ENCODE measurements around the gene GUCA1A.
"Not testable (repeated sequence)": the region's sequence is repeated elsewhere in the genome, so short reads cannot be mapped to it uniquely, and the experiment has no call there.

Gene GUCA1A

DNA sequence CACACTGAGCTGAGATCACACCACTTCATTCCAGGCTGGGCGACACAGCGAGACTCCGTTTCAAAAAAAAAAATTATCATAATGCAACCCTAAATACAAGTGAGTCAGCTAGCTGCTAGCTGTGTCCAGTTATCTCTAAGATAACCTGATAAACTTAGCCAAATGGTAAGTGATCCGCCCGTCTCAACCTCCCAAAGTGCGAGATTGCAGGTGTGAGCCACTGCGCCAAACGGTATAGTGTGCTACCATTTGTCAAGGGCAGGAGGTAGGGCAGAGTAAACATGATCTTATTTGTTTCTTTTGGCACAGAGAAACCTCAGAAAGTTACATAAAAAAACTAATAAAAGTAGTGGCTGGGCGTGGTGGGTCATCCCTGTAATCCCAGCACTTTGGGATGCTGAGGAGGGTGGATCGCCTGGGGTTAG is 26.0 kb upstream of the GUCA1A start:
- DNase-seq, result no peak

DNA sequence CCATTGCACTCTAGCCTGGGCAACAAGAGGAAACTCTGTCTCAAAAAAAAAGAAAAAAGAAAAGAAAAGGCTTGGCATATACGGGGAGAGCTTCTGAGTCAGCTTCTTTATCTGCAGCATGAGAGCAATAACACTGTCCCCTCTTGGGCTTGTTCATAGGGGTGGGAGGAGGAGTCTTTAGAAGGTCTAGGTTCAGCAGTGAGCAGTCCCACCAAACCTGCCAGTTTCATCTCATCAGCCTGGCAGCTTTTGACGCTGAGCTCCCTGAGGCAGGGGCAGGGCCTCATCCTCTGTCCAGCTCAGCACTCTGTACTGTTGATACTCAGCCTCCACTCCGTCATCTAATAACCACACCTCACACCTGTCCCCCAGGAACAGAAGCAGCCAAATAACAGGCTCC is 25.1 kb upstream of the GUCA1A start:
- no peak for DNase-seq

DNA sequence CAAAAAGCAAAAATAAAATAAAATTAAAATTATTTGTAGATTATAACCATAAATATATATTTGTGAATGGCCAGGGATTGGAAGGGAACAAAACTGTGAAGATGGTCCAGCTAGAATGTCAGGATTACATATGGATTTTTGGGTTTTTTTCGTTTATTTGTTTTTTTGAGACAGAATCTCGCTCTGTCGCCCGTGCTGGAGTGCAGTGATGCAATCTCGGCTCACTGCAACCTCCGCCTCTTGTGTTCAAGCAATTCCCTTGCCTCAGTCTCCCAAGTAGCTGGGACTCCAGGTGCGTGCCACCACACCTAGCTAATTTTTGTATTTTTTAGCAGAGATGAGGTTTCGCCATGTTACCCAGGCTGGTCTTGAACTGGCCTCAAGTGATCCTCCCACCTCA is 22.9 kb upstream of the GUCA1A start:
- no peak for DNase-seq

DNA sequence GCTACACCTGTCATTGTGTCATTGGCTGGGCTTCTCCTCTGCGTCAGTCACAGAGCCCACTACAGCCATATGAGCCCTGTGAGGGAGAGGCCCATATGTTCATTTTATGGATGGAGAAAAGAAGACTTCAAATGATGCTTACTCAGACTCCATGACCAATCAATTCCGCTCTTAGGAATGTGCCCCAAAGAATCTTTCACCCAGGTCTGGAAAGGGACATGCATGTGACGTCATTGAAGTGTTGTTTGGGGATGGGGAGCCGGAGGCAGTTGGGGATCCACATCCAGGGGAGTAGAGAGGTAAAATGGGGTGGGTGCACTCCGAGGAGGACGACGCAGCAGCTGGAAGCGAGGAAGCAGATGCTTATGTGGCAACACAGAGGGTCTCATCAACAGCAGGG is 21.1 kb upstream of the GUCA1A start:
- no peak for DNase-seq

DNA sequence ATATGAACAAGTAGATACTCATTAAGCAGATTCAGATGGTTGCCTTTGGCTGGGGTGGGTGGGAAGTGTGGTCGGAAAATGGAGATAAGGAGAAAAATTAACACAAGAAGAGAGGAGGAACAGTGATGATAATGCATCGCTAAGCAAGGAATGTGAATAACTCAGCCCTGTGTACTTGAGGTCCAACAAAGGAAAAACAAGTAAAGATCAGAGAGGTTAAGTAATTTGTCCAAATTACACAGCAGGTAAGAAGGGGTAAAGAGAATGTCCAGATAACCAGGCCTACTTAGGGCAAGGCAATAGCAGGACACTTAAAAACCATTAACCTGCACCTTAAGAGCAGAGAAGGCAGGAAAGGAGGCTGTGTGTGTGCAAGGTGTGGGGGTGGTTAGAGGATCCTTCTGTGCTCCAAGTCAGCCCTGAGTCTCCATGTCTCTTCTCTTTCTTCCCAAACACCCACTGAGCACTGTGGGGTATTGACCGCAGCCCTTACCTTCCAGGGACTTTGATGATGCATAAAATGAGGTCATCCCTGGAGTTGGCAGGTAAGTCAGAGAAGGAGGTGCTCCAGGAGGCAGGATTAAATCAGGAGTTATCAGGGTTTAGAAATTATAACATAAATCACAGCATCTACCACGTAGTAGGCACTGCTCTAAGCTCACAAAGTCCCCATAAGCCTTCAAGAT is 20.5 kb upstream of the GUCA1A start:
- not testable (repeated sequence) for DNase-seq

DNA sequence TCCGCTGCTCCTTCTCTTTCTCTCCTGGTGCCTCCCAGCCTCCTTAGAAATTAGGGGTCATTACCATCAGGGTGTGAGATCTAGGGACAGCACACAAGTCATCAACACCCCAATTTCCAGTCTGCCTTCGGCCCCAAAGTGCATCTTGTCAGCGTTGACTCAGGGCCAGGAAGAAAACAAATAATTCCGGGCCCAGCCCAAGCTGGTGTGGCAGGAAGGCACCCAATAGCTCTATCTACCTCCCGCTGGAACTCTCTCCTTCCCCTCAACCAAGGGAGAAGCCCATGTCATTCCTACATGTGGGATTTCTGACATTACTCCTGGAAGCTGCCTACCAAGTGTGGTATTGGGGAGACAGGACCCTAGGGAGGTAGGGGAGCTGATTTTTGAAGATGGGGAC is 19.2 kb upstream of the GUCA1A start:
- DNase-seq, result no peak

DNA sequence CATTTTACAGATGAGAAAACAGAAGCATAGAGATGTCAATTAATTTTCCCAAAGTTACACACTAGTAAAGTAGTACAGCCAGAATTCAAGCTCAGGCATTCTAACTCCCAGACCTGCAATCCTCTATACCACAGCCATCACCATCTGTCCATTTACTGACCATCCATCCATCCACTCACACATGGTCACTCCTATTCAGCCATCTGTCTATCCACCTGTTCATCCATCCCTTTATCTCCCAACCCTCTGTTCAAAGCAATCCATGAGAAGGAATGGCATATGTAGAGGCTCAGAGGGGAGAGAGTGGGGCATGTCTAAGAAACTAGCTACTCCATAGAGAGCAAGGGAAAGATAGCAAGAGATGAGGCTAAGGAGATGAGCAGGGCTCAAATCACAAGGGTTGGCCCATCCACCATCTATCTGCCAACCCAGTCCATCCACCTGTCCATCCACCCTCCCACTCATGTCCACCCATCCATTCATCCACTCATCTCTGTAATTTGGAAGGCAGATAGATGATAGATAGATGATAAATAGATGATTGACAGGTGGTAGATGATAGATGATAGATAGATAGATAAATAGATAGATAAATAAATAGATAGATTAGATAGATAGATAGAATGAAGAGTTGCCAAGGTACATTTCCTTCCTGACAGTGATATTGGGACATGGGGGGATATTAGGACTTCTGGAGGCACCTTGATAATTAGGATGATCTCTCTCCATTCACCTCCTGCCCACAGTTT is 18.5 kb upstream of the GUCA1A start:
- DNase-seq, result no peak

DNA sequence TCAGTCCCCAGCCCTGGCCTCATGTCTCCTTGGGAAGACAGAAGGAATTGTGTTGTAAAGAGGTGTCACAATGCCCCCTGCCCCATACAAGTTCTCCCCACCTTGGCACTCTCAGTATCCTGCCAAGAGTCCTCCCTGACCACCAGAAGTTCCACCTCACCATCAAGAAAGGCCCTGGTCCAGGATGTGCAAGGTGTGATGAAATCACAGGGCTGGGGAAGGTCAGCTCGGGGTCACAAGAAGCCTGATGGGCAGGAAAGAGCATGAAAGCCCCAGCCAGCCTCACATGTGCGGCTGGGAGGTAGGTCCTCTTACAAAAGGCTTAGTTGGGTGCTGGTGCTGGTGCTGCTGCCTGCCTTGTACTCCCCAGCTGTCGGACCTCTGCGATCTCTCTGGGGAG is 17.9 kb upstream of the GUCA1A start:
- no peak for DNase-seq

DNA sequence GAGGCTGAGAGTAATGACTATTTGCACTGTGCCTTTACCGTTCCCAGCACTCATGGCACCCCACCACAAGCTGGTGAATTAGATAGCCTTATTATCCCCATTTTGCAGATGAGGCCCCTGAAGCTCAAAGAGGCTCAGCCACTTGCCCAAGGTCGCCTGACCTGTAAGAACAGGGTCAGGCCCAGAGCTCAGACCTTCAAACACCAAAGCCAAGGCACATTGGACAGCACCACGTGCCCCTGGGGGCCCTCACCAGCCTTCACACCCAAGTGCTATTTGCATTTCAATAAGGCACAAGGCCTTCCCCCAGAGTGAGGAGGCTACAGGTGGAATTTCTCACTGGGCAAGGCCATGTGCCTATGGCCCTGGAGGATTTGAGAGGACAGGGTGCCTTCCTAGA is 16.5 kb upstream of the GUCA1A start:
- DNase-seq, result no peak

DNA sequence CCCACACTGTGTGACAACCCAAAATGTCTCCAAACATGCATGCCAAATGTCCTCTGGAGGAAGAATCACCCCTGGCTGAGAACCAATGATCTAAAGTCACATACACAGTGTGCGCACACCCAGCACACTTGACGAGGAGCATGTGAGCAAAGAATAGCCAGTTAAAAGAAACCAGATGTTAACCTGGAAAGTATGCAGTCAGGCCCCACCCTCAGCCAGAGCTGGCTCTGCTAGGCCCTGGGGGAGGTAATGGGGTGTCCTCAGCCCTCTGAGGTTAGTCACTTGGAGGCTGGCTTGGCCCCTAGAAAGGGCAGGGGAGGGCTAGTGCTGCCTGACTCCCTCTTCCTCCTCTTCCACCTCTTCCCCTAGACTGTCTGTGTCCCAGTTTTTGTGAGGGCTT is 15.2 kb upstream of the GUCA1A start:
- no peak for DNase-seq

DNA sequence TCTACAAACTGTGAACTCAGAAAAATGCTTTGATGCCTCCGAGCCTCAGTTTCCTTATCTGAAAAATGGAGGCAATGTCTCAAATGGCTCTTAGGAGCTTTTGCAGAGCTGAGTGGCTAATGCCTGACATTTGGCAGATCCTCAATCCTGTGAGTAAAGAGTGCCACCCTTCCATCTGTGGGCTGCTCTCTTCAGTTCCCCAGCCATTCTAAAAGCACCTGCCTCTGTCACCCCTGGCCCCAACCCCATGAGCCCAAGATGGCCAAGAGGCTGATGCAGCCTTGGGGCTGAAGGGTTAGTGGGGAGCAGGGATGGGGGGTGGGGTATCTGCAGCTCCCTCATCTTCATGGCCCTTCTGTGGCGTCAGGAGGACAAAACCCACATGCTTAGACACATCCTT is 14.5 kb upstream of the GUCA1A start:
- DNase-seq, result no peak

DNA sequence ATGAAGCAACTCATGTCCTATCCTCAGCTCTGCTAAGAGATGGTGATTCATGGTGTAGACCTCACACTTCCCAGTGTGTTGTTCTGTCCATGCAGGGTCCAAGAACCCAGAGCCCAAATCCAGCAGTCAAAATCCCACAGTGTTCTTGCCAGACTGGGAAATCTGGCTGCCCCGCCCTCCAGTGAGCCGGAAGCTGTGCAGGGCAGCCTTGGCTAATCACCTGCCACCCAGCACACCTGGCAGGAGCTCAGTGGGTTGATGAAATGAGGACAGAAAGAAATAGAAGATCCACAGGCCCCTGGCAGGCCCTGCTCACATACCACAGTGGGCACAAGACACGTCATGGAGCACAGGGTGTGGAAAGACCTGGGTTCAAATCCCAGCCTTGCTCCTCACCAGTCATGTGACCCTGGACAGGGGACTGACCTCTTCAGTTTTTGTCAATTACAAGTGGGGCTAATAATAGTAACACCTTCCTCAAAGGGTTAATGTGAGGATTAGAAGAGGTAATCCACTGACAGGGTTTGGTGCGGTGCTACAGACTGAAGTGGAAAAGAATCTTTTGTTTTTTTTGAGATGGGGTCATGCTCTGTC is 13.6 kb upstream of the GUCA1A start:
- DNase-seq, result no peak

DNA sequence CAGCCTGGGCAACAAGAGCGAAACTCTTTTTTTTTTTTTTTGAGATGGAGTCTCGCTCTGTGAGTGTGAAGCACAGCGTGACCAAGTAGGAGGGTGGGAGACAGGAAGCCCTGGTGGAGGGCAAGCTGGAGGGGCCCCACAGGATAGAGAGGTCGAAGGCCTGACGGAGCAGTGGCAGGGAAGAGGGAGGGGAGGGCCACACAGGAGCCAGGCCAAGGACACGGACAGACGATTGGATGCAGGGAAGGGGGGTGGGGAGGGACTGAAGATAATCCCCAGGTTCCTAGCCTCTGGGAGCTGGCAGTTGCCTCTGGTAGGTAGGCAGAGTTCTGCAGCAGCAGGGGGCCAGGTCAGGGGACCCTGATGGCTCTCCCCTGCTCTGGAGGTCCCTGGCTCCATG is 10.8 kb upstream of the GUCA1A start:
- no peak for DNase-seq

DNA sequence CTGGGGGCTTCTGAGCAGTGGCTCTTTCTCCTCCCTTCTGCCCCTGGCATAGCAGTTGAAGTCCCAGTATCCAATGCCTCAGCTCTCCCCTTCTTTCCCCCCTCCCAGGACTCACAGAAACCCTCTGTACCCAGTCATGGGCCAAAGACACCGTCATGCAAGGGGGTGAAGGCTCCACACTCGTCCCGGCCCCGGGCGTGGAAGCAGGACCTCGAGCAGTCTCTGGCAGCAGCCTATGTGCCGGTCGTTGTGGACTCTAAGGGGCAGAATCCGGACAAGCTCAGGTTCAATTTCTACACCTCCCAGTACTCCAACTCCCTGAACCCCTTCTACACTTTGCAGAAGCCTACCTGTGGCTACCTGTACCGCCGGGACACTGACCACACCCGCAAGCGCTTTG is 10.4 kb upstream of the GUCA1A start:
- no peak for DNase-seq

DNA sequence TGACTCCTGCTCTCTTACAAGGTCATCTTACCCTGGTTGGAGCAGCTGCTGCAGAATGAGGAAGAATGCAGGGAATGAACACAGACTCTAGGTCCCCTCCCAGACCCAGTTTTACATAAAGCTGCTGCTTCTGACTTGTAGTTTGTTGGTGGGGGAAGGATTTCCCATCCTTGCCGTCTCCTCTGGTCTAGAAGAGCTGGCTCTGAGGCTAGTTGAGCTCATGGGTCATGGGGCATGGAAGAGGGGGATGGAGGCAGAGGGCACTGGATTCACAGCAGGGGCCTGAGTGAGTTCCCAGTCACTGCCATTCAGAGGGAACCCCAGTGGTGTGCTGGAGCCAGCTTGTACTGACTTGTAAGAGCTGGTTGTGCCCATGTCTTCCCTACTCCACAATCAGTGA is 9.2 kb upstream of the GUCA1A start:
- DNase-seq, result no peak

DNA sequence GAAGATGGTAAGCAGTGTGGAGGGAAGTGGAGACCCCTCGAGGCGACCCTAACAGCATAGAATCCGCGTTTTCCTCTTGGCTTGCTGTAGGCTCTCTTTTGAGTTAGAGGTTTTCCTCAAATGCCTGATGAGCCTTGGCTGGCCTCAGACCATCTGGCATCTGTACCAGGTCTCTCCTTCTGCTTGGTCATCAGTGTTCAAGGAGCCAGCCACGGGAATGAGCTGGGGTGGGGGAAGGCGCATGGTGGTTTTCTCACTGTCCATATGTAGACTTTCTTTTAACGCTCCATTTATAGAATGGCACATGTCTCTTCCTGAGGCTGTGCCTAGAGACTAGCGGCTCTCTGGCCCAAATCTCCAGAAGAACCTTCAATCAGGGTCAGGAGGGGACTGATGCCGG is 8.1 kb upstream of the GUCA1A start:
- DNase-seq, result no peak

DNA sequence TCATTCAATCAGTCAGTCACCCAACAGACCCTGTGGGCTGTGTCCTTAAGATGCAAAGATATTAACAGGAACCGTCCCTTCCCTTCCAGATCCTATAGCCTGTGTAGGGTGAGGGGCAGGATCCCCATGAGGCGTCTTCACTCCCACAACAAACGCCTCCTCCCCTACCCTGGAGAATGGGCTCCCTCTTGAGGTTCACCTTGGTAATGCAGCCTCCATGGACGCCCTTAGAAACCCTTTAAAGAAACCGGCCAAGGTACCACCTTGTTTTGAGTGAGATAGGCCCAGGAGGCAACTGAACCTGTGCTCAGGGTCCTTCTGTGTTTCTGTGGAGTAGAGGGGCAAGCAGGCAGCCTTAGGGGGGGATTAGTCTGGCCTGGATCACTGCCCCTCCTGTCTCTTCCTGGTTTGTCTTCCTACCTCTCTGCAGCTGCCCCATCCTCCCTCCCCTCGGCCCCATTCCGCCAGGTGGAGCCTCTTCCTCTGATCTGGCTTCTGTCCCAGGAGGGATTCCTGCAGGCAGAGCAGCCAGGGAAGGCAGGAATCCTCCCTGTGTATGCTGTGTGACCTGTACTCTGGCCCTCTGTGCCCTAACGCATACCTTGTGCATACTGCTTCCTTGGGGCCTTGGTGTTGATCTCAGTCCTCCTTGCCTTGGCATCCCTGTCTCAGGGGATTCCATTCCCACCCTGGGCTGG is 6.6 kb upstream of the GUCA1A start:
- peak; percentile 74 for DNase-seq

DNA sequence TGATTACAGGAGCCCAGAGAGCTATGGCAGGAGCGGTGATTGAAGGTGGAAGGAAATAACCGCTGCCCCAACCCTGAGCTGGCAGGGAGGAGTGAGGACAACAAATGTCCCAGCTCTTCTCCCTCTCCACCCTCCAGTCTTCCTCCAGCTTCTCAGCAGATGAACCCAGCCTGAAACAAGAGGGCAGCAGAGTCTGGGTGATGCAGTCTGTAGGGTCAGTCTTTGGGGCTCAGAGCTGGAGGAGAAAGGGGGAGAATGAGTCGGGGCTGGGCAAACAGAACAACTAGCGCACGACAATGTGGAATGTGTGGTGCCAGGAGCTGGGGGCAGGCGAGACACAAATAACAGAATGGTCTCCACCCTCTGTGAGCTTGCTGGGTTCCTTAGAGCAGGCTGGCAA is 4.5 kb upstream of the GUCA1A start:
- DNase-seq, result no peak

DNA sequence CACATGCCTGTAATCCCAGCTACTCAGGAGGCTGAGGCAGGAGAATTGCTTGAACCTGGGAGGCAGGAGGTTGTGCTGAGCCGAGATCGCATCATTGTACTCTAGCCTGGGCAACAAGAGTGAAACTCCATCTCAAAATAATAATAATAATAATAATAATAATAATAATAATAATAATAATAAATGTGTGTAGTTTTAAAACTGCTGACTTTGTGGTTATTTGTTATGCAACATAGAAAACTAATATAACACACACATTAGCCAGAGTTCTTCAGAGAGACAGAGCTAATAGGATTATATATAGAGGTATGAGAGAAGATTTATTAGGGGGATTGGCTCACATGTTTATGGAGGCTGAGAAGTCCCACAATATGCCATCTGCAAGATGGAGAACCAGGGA is 3.4 kb upstream of the GUCA1A start:
- not testable (repeated sequence) for DNase-seq

DNA sequence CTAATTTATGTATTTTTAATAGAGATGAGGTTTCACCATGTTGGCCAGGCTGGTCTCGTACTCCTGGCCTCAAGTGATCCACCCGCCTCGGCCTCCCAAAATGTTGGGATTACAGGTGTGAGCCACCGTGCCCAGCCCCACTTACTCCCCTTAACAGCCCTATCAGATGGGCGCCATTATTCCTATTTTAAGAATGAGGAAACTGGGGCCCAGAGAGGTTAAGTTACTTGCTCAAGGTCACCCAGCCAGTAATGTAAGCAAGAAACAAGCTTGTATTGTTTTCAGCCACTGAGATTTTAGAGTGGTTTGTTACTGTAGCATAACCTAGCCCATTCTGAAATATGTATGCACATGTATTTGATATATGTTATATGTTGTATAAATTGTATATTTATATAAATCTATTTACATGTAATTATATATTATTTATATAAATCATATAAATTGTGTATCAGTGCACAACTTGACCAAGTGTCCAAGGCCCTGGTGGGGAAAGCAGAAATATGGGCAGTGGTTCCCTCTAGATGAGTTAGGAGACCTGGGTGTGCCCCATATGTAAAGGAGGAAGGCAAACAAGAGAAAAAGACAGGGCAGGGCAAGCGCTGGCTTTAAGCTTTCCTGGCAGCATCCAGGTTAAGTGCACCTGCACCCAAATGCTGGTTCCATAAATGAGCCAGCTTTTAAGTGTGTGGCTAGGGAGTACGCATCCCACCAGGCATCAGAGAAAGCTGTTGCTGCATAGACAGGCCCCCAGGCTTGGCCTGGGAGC is 1.2 kb upstream of the GUCA1A start:
- no peak for DNase-seq

DNA sequence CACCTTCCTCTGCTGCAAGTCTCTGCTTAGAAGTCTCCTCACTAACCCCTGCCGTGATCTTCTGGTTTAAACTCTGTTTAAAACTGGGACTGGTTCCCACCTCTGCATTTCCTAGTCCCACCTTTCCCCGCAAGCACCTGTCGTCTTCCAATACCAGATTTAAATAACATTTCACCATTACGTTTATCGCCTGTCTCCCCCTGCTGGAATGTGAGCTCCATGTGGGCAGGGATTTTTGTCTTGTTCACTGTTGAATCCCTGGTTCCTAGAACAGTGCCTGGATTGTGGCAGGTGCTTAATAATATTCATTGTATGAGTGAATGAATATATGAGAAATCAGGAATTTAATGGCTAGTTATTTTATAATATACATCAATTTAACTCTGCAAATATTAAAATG is 2.7 kb downstream of the GUCA1A start:
- DNase-seq, result no peak

DNA sequence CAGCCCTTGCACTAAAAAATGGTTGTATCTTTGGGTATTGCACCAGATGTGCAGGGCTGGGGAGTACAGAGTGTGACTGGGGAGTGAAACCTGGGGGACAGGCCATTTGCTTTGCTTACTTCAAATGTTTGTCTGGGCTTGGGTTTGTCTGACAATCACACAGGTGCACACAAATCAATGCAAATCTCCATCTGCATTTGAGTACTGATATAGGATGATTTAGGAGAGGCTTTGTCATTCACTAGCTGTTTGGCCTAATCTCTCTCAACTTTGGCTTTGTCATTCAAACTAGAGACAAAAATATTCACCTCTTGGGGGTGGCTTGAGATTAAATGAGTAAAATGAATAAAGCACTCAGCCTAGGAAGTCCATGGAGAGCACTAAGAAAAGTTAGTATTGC is 3.8 kb downstream of the GUCA1A start:
- DNase-seq, result no peak
